ENCODE data around the gene BPIFB1. TPM values are rescaled to one million over a fixed set of nuclear protein-coding genes. Genes with fewer than 3 reads are reported as not detected.

The BPIFB1 gene
- total and polyA plus RNA-seq, 9 of the 15 experiments (the other 6 are each of a cell fraction or from before 2014, with no cell fraction given) = not detected

DNA sequence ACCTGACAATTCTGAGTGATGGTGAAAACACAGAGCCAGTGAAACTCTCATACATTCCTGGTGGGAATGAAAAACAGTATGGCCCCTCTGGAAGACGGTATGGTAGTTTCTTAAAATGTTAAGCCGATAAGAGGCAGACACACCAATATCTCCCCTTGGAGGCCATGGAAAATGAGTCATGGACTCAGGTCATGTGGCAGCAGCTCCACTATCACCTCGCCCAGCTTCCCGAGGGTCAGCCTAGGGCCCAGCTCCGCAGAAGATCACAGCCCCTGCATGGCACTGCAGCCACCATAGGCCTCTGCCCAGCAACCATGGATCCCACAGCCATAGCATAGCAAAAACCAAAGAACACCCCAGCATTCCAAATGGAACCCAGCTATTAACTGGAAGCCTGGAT is 25.8 kb upstream of the BPIFB1 start (continued):
- TF ChIP-seq, protein P1, sequence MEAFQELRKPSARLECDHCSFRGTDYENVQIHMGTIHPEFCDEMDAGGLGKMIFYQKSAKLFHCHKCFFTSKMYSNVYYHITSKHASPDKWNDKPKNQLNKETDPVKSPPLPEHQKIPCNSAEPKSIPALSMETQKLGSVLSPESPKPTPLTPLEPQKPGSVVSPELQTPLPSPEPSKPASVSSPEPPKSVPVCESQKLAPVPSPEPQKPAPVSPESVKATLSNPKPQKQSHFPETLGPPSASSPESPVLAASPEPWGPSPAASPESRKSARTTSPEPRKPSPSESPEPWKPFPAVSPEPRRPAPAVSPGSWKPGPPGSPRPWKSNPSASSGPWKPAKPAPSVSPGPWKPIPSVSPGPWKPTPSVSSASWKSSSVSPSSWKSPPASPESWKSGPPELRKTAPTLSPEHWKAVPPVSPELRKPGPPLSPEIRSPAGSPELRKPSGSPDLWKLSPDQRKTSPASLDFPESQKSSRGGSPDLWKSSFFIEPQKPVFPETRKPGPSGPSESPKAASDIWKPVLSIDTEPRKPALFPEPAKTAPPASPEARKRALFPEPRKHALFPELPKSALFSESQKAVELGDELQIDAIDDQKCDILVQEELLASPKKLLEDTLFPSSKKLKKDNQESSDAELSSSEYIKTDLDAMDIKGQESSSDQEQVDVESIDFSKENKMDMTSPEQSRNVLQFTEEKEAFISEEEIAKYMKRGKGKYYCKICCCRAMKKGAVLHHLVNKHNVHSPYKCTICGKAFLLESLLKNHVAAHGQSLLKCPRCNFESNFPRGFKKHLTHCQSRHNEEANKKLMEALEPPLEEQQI (IDR thresholded peaks at IDR 0.05) = no peak
- no peak for TF ChIP-seq HLTF (IDR thresholded peaks at IDR 0.05)
- no peak for TF ChIP-seq HNRNPL (IDR thresholded peaks at IDR 0.05; ENCODE audit: low read depth, low read length)
- TF ChIP-seq GATA2 (CRISPR knock-in tag; IDR thresholded peaks at IDR 0.05) = no peak; the same call in 1 of the 2 replicates
- TF ChIP-seq, protein P2, sequence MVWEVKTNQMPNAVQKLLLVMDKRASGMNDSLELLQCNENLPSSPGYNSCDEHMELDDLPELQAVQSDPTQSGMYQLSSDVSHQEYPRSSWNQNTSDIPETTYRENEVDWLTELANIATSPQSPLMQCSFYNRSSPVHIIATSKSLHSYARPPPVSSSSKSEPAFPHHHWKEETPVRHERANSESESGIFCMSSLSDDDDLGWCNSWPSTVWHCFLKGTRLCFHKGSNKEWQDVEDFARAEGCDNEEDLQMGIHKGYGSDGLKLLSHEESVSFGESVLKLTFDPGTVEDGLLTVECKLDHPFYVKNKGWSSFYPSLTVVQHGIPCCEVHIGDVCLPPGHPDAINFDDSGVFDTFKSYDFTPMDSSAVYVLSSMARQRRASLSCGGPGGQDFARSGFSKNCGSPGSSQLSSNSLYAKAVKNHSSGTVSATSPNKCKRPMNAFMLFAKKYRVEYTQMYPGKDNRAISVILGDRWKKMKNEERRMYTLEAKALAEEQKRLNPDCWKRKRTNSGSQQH (CRISPR knock-in tag; IDR thresholded peaks at IDR 0.05) = no peak
- no peak for TF ChIP-seq RCOR1 (IDR thresholded peaks at IDR 0.05; ENCODE audit: borderline replicate concordance in 1 of 2, low read depth in 2 of 2, low read length in 2 of 2)
- TF ChIP-seq ZNF77 (CRISPR knock-in tag; IDR thresholded peaks at IDR 0.05) = no peak
- TF ChIP-seq, protein P3, sequence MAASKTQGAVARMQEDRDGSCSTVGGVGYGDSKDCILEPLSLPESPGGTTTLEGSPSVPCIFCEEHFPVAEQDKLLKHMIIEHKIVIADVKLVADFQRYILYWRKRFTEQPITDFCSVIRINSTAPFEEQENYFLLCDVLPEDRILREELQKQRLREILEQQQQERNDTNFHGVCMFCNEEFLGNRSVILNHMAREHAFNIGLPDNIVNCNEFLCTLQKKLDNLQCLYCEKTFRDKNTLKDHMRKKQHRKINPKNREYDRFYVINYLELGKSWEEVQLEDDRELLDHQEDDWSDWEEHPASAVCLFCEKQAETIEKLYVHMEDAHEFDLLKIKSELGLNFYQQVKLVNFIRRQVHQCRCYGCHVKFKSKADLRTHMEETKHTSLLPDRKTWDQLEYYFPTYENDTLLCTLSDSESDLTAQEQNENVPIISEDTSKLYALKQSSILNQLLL (CRISPR knock-in tag; IDR thresholded peaks at IDR 0.05; ENCODE audit: borderline replicate concordance) = no peak
- peak; percentile 33; the same call in 1 of the 2 replicates for TF ChIP-seq BHLHE40 (IDR thresholded peaks at IDR 0.05; ENCODE audit: low read length)
- TF ChIP-seq FOXA3 (CRISPR knock-in tag; conservative IDR thresholded peaks at IDR 0.05 in 1 of 2, IDR thresholded peaks at IDR 0.05 in 1 of 2) = no peak
- no peak for TF ChIP-seq ZZZ3 (IDR thresholded peaks at IDR 0.05)
- no peak for TF ChIP-seq ZNF239 (CRISPR knock-in tag; IDR thresholded peaks at IDR 0.05)
- TF ChIP-seq NFXL1 (CRISPR knock-in tag; IDR thresholded peaks at IDR 0.05) = no peak
- TF ChIP-seq, protein P4, sequence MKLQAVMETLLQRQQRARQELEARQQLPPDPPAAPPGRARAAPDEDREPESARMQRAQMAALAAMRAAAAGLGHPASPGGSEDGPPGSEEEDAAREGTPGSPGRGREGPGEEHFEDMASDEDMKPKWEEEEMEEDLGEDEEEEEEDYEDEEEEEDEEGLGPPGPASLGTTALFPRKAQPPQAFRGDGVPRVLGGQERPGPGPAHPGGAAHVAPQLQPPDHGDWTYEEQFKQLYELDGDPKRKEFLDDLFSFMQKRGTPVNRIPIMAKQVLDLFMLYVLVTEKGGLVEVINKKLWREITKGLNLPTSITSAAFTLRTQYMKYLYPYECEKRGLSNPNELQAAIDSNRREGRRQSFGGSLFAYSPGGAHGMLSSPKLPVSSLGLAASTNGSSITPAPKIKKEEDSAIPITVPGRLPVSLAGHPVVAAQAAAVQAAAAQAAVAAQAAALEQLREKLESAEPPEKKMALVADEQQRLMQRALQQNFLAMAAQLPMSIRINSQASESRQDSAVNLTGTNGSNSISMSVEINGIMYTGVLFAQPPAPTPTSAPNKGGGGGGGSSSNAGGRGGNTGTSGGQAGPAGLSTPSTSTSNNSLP (IDR thresholded peaks at IDR 0.05; ENCODE audit: borderline replicate concordance, low read depth, low read length) = no peak
- no peak for TF ChIP-seq ZFP30 (CRISPR knock-in tag; IDR thresholded peaks at IDR 0.05; ENCODE audit: borderline replicate concordance)
- TF ChIP-seq, protein P5, sequence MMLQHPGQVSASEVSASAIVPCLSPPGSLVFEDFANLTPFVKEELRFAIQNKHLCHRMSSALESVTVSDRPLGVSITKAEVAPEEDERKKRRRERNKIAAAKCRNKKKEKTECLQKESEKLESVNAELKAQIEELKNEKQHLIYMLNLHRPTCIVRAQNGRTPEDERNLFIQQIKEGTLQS (IDR thresholded peaks at IDR 0.05) = peak; percentile 84
- TF ChIP-seq, protein P5 (CRISPR knock-in tag; conservative IDR thresholded peaks at IDR 0.05) = 0 out of 2 replicates have a peak, but pooled peaks have one; percentile 38
- TF ChIP-seq MTA2 (IDR thresholded peaks at IDR 0.05; ENCODE audit: low read depth) = peak; percentile 44; the same call in 1 of the 2 replicates
- no peak for TF ChIP-seq RBM17 (IDR thresholded peaks at IDR 0.05; ENCODE audit: borderline replicate concordance, low read depth, low read length)
- peak; percentile 86 for TF ChIP-seq ARID1B (IDR thresholded peaks at IDR 0.05)
- TF ChIP-seq ZNF76 (CRISPR knock-in tag; IDR thresholded peaks at IDR 0.05; ENCODE audit: borderline replicate concordance) = no peak
- no peak for TF ChIP-seq TCFL5 (CRISPR knock-in tag; conservative IDR thresholded peaks at IDR 0.05)
- TF ChIP-seq BACH1 (tag; IDR thresholded peaks at IDR 0.05) = no peak

Data from K562 (cell line).